ENCODE results near the gene PARD6G. TPM values are rescaled to one million over a fixed set of nuclear protein-coding genes. Genes with fewer than 3 reads are reported as not detected.

The PARD6G gene
- total RNA-seq, 1 experiment from 2014 or later = 13.0 TPM

DNA sequence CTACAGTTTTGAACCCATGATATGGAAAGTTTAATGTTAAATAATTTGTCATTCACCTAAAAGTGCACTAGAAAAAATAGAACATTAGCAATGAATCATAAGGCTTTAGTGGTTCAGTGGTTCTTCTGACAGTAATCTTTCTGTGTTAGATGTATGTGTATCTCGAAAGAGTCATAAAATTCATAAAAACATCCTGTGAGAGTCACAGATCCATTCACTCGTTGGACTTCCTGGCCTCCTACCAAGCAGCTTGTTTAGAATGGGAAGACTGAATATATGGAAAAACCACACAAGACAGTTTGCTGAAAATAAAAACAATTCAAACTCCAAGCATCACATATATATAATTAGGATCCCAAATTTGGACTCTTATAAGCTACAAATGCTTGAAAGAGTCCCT lies 103.4 kb downstream of the PARD6G start:
- ATAC-seq (no peak), DNase-seq (ENCODE audit: low spot score) (no peak)
- no peaks in the 10 kb centered on the region for H3K27me3 Mint-ChIP-seq (ENCODE audit: low read depth)
- CTCF ChIA-PET = interaction anchor here (1.2 kb wide), 1 partner anchor 16 kb away, joined by 4 read pairs; no protein-coding TSS in a partner anchor
- TF ChIP-seq ZNF425 (CRISPR knock-in tag; conservative IDR thresholded peaks at IDR 0.05) = no peak
- no peak for TF ChIP-seq ZNF396 (CRISPR knock-in tag; IDR thresholded peaks at IDR 0.05; ENCODE audit: borderline replicate concordance)
- TF ChIP-seq ZNF121 (CRISPR knock-in tag; IDR thresholded peaks at IDR 0.05) = no peak
- no peak for TF ChIP-seq TEAD4 (CRISPR knock-in tag; IDR thresholded peaks at IDR 0.05)
- no peak for TF ChIP-seq ZNF219 (CRISPR knock-in tag; IDR thresholded peaks at IDR 0.05; ENCODE audit: borderline replicate concordance)
- TF ChIP-seq TP53 (CRISPR knock-in tag; IDR thresholded peaks at IDR 0.05) = no peak
- TF ChIP-seq JAZF1 (CRISPR knock-in tag; IDR thresholded peaks at IDR 0.05) = no peak
- TF ChIP-seq ZNF416 (CRISPR knock-in tag; IDR thresholded peaks at IDR 0.05) = no peak
- TF ChIP-seq E2F4 (CRISPR knock-in tag; IDR thresholded peaks at IDR 0.05; ENCODE audit: borderline replicate concordance, low read depth) = no peak
- TF ChIP-seq, protein P1, sequence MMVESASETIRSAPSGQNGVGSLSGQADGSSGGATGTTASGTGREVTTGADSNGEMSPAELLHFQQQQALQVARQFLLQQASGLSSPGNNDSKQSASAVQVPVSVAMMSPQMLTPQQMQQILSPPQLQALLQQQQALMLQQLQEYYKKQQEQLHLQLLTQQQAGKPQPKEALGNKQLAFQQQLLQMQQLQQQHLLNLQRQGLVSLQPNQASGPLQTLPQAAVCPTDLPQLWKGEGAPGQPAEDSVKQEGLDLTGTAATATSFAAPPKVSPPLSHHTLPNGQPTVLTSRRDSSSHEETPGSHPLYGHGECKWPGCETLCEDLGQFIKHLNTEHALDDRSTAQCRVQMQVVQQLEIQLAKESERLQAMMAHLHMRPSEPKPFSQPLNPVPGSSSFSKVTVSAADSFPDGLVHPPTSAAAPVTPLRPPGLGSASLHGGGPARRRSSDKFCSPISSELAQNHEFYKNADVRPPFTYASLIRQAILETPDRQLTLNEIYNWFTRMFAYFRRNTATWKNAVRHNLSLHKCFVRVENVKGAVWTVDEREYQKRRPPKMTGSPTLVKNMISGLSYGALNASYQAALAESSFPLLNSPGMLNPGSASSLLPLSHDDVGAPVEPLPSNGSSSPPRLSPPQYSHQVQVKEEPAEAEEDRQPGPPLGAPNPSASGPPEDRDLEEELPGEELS (CRISPR knock-in tag; IDR thresholded peaks at IDR 0.05) = no peak
- no peak for TF ChIP-seq OVOL2 (CRISPR knock-in tag; IDR thresholded peaks at IDR 0.05; ENCODE audit: borderline replicate concordance)
- TF ChIP-seq GTF2I (CRISPR knock-in tag; conservative IDR thresholded peaks at IDR 0.05) = no peak
- no peak for TF ChIP-seq USF2 (CRISPR knock-in tag; IDR thresholded peaks at IDR 0.05)
- no peak for TF ChIP-seq ZNF512 (CRISPR knock-in tag; IDR thresholded peaks at IDR 0.05; ENCODE audit: borderline replicate concordance)
- no peak for TF ChIP-seq RELA (CRISPR knock-in tag; IDR thresholded peaks at IDR 0.05; ENCODE audit: borderline replicate concordance)
- no peaks in the 10 kb centered on the region for H3K9me3 Mint-ChIP-seq
- H3K27ac Mint-ChIP-seq = no peak overlapping the region
- POLR2A ChIA-PET = no interaction called here
- H3K4me3 Mint-ChIP-seq = no peak overlapping the region
- no peaks in the 10 kb centered on the region for H3K4me1 Mint-ChIP-seq
- peaks cover 20% of the 10 kb centered on the region for H3K36me3 Mint-ChIP-seq

- Mint-ChIP-seq H3K4me1 (peaks cover 7% of the 10 kb centered on the region; the same call in 1 of the 2 replicates), H3K36me3 (peaks cover 48% of the 10 kb centered on the region), H3K4me3 (no peak overlapping the region), H3K27me3 (ENCODE audit: low read depth) (no peaks in the 10 kb centered on the region; the same call in 1 of the 2 replicates), H3K9me3 (no peaks in the 10 kb centered on the region), H3K27ac (no peak overlapping the region)
- DNase-seq (ENCODE audit: low spot score) = no peak
- CTCF ChIA-PET = interaction anchor here (1.1 kb wide), 1 partner anchor 17 kb away, joined by 3 read pairs; no protein-coding TSS in a partner anchor
- POLR2A ChIA-PET = no interaction called here
- ATAC-seq = no peak
- no peak for TF ChIP-seq ETV6 (CRISPR knock-in tag; IDR thresholded peaks at IDR 0.05)
- TF ChIP-seq ZNF317 (CRISPR knock-in tag; IDR thresholded peaks at IDR 0.05; ENCODE audit: borderline replicate concordance, low read depth) = no peak
- TF ChIP-seq ZNF138 (CRISPR knock-in tag; conservative IDR thresholded peaks at IDR 0.05) = no peak
- TF ChIP-seq SMAD4 (CRISPR knock-in tag; IDR thresholded peaks at IDR 0.05) = no peak
- TF ChIP-seq, protein P2, sequence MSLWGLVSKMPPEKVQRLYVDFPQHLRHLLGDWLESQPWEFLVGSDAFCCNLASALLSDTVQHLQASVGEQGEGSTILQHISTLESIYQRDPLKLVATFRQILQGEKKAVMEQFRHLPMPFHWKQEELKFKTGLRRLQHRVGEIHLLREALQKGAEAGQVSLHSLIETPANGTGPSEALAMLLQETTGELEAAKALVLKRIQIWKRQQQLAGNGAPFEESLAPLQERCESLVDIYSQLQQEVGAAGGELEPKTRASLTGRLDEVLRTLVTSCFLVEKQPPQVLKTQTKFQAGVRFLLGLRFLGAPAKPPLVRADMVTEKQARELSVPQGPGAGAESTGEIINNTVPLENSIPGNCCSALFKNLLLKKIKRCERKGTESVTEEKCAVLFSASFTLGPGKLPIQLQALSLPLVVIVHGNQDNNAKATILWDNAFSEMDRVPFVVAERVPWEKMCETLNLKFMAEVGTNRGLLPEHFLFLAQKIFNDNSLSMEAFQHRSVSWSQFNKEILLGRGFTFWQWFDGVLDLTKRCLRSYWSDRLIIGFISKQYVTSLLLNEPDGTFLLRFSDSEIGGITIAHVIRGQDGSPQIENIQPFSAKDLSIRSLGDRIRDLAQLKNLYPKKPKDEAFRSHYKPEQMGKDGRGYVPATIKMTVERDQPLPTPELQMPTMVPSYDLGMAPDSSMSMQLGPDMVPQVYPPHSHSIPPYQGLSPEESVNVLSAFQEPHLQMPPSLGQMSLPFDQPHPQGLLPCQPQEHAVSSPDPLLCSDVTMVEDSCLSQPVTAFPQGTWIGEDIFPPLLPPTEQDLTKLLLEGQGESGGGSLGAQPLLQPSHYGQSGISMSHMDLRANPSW (CRISPR knock-in tag; conservative IDR thresholded peaks at IDR 0.05; ENCODE audit: low read depth) = no peak
- TF ChIP-seq RELA (CRISPR knock-in tag; IDR thresholded peaks at IDR 0.05; ENCODE audit: borderline replicate concordance) = no peak
- TF ChIP-seq MXD4 (CRISPR knock-in tag; IDR thresholded peaks at IDR 0.05; ENCODE audit: borderline replicate concordance) = no peak
- no peak for TF ChIP-seq GABPB1 (CRISPR knock-in tag; IDR thresholded peaks at IDR 0.05)
- TF ChIP-seq, protein P1 (CRISPR knock-in tag; IDR thresholded peaks at IDR 0.05) = no peak
- TF ChIP-seq RORB (CRISPR knock-in tag; IDR thresholded peaks at IDR 0.05) = no peak
Measured at GRCh38 chr18:80140455-80140985, 106.8 kb downstream of the PARD6G start.
